GM18519 (cell line): ENCODE measurements around the gene S1PR1.

Experiments used
- ATAC-seq: cut with Tn5 transposase; IDR thresholded peaks from one replicate; pipeline ENCODE4 v1.9.1; 2021; ENCODE audit warnings: mild to moderate bottlenecking, moderate library complexity; ENCODE audit not compliant: unreplicated experiment, low FRiP score

The S1PR1 gene

DNA sequence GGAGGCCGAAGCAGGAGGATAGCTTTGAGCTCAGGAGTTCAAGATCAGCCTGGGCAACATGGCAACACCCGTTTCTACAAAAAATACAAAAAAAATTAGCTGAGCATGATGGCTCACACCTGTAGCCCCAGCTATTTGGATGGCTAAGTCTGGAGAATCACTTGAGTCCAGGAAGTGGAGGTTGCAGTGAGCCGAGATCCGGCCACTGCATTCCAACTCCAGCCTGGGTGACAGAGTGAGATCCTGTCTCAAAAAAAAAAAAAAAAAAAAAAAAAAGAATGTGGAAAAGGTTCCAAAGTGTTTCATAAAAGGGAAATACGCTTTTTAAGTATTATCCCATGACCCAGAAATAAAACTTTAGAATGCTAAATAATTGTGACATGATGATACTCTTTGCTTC, 8.0 kb downstream of the S1PR1 start:
- no peak for ATAC-seq

DNA sequence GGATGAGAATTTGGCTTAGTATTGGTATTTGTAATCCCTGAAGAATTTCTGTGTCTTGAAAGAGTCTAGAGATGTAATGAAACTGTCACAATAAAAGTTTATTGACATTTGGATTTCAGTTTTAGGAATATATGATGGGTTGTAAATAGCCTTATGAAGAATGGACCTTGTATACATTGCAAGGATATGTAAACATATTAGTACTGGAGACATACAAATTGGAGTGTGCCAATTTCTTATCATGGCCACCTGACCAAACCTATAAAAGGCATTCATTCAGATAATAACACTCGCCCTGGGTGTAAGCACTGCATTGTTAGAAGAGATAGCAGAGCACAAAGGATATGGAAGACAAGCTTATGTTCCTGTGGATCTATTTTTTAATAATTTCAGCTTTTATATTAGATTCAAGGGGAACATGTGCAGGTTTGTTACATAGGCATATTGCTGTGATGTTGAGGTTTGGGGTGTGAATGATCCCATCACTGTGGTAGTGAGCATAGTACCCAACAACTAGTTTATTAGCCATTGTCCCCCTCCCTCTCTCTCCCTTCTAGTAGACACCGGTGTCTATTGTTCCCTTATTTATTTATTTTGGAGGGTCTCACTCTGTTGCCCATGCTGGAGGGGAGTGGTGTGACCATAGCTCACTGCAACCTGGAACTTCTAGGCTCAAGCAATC, 8.6 kb downstream of the S1PR1 start:
- no peak for ATAC-seq

DNA sequence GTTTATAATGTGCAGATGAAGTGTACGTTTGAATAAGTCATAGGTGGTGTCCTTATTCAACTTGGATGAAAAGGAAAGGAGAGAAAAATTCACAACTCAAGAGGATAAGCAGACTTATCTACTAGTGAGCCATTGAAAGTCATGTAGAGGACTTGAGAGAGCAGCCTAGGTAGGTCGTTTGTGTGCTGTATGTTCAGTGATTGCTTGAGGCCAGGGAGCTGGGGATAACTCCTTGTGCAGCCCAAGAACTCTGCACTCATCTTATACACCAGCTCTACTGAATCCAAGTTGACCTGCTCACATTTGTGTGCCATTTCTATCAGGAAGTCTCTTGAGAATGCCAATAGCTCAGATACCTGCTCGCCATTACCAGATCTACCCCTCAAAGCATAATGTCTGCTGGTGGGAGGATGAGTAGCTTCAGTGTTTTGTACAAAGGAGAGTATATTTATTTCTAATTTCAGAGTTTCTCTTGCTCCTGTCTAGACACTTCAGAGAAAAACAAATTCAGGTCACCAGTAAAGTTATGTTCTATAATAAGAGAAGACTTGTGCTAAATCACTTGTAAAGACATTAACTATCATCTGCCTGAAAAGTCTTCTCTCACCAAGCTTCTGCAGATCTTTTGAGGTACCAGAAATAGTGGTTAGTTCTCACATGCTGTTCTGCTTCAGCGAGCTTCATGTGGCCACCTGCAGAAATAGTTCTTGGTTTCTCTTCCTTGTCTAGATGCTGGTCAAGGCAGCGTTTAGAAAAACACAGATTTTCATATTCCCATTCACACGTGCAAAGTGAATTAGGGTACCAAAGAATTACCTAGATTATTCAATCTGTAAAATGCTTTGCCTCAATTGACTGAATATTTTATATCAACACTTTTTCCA, 10.8 kb downstream of the S1PR1 start:
- peak; percentile 86 for ATAC-seq

DNA sequence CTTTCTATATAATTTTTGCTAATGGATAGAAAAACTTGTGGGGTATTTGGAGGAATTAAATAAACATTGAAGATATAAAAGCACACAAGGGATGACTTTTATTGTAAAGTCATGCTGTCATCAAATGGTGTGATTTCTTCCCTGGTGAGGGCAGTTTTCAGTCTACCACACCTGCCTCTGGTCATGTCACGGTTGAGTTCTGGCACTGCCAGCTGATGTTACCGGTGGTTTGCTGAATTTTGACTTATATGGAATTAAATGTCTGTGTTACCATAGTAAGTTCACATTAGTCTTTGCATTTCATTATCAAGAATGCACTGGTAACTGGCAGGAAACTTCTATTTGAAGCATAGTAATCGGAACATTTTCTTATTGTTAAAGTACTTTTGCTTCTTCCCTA, 13.4 kb downstream of the S1PR1 start:
- ATAC-seq: no peak

DNA sequence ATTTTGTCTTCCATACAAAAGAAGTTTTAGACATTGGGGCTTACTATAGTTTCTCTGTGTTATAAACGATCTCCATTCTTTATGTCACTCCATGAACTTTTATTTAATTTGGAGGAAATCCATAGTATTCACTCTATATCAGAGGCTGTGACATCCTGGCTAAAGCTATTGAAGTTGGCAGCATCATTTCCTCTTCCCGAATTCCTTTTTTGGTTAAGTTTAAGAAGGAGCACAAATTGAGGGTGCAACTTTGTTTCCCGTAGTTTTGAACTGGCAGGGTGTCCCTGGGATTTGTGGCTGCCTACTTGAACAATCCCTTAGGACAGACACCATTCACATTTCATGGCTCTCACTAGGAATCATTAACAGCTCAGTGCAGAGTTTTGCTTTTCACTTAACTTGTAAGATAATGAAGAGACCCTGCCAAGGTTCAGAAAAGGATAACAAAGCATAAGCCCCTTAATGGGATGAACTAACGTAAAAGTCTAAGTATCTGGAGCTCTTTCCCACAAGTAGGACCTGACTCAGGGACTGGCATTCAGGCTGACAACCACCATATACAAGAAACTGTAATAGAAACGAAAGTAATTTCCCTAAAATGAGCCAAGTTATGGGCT, 13.9 kb downstream of the S1PR1 start:
- no peak for ATAC-seq

DNA sequence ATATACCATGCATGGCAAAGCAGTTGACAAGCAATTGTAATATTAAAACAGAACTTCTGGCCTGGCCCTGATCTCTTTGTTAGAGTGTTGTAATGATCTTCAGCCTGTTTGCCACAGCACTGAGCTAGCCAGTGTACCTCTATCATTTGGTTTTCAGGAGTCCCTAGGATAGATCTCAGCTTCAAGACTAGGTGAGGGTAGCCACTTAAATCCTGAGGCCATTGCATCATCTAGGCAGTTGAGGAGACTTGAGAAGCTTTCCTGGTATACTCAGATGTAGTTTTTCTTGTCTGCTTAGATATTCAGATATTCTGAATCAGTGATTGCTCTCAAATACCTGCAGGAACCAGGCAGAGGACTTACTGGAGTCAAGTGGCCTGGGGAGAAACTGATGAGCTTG, 14.7 kb downstream of the S1PR1 start:
- ATAC-seq: no peak

DNA sequence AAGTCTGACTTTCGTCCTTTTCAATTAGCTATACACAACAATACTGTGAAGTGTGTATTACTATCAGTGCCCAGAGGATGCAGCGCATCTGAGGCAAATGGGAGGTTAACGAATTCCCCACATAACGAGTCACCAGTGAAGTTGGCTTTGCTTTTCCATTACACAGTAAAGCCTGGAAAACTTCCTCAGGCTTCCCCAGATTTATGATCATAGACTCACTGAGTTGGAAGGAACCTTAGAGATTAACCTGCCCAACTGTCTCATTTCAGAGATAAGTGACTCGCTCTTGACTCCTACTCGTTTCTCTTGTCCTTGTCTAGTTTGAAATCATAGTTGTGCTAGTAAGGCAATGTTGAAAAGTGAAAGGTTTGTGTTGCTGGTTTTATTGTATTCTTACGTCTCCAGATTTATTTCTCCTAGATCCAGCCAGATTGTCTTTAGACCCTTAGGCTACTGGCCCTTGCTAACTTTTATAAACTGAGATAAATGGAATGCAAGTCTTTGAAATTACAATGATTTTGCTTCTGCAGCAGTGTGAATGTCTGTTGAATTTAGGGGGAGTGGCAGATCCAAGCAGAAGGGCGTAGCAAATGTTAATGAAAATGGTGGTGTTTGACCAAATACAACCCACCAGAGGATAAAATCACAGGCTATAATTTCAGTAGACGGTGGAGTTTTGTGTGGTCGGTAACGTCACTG, 17.3 kb downstream of the S1PR1 start:
- ATAC-seq: no peak

DNA sequence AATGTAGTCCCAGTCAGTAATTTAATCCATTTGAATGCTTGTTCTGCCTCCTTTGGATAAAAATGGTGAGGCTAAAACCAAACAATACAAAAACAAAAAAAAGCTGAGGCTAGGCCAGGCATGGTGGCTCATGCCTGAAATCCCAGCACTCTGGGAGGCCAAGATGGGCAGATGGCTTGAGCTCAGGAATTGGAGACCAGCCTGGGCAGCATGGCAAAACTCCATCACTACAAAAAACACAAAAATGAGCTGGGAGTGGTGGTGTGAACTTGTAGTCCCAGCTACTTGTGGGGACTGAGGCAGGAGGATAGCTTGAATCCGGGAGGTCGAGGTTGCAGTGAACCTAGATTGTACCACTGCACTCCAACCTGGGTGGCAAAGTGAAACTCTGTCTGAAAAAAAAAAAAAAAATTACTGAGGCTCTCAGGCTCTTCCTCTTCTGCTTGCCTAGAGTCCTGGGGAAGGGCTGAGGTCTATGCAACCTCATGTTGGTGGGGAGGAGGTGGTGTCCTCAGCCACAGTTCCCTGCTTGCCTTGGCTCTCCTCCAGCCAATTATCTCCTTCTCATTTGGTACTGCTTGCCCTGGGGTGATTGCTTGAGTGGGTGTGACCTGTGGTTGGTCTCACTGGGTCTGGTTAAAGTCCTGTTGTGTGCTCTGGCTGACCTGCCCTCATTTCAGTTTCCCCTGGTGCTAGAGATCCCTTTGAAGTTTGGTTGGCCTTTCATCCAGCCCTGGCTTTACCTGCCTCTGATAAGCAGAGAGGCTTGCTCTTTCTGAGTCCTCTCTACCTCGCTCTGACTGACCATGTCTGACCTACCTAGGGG, 20.9 kb downstream of the S1PR1 start:
- peak; percentile 79 for ATAC-seq

DNA sequence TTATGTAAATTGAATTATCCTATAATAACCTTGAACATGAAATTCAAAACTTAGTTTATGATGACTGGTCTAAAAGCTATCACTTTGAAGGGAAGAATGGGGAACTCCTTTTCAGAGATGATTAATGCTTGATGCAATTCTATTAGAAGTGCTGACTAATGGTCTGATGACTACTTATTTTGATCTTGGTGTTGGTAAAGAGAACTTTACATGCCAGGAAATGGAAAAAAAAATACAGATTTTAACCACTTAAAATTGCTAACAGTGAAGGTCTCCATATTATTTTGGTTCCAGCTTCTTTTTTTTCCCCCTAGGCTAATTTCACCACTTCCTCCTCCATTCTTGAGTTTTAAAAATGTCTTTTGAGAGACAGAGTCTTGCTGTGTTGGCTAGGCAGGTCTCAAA, 22.9 kb downstream of the S1PR1 start:
- no peak for ATAC-seq

DNA sequence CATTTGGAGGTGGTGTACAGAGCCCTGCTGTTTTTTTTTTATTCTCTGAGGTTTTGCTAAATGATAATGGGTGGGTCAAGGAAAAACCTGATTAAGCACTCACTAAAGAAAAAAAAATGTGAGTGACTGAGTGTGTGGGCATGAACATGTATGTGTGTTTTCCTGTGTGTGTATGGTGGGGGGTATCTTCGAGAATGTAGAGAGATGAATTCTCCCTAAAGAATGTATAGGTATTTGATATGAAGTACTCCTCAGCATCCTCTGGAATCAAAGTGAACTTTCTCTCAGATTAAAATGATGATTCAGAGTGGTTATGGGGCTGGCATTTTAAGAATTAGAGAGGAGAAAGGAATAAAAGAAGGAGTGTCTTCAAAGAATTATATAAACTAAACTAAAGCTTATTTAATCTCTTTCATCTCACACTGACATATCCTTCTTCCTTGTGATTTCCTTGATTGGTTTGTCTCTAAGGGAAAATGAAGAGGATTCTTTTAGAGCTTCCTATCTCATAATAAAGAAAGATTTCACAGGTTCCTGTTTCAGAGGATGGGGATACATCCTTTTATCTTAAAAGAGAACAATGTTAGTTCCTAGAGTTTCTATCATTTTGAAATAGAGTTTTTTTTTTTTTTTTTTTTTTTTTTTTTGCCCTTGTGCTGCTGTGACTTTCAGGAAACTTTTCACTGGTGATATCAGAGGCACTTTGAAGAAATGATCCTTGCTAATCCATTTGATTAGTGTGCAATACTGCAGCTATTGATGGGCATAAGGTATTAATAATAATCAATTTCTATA, 23.9 kb downstream of the S1PR1 start:
- no peak for ATAC-seq

DNA sequence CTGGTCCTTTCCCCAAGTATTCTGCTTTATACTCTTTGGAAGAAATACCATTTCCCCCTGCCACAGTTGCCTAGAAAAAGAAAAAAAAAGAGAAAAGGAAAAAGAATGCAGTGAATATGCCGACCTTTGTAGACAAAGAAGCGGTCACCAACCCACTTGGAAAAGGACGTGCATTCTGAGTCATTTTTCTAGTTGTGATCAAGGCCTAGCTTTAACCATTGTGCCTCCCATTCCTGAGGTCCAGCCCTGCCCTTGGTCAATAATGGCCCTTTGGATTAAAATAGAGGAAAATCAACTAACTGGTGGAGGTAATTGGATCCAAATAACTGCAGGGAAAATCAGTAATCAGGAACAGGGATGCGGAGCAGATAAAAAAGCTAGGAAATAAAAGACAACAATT, 24.8 kb downstream of the S1PR1 start:
- no peak for ATAC-seq

DNA sequence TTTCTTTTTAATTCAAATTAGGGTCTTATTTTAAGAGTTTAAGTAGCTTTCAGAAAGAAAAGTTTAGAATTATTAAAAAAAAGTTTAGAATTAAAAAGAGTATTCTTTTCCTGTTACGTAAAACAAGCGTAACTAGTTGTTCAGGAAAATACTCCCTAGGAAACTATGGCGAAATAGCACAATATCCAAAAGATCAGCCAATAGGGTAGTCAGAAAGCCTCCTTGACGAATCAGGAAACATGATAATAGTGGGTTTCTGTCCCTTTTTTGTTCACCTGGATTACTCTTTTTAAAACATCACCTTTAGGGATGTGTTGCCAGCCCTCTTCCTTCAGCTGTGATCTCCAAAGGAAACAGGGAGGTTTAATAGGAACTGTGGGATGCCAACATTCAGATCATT, 25.2 kb downstream of the S1PR1 start:
- ATAC-seq: no peak

DNA sequence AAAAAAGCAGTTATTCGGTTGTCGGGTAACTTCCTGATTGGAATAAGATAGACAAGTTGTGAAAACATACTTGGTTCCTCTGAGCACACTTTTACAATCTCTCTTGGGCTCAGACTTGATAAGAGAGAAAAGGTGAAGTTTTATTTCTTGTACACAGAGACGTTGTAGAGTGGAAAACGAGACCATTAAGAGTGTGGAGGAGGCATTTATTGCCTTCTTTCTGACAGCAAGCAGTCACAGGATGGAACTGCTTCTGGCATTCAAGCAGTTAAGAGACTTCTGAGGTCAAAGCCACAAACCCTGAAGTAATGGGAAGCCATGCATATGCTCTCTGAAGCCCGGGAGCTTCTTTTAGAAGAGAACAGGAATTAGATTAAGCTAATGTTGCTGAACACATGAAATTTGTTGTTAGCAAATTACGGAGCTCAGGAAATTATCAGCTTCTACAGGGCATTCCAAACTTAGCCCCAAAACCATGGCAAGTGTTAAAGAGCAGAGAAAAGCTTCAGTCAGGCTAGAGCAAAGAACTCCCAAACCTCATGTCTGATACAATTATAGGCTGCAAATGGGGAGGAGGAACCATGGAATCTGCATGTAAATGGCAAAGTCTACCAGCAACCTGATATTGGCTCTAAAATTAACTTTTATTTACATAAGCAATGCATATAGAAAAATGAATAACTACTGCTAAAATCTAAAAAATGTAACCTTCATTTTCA, 26.0 kb downstream of the S1PR1 start:
- peak; percentile 36 for ATAC-seq

DNA sequence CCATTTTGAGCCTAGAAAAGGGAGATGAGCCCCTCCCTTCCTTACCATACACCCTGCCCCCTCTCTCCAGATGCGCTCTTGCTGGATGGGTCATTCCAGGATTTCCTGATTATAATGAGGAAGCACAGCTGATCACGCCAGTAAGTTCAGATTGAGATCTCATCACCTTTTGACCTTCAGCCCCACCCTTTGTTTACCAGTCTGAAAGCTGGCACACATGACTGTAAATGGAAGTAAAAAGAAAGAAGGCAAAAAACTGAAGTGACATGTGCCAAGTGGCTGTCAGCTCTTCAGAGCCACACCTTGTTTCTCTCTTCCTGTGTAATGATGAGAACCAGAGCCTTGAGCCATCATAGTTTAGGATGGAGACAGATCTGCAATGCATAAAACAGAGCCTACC, 27.9 kb downstream of the S1PR1 start:
- ATAC-seq: no peak

DNA sequence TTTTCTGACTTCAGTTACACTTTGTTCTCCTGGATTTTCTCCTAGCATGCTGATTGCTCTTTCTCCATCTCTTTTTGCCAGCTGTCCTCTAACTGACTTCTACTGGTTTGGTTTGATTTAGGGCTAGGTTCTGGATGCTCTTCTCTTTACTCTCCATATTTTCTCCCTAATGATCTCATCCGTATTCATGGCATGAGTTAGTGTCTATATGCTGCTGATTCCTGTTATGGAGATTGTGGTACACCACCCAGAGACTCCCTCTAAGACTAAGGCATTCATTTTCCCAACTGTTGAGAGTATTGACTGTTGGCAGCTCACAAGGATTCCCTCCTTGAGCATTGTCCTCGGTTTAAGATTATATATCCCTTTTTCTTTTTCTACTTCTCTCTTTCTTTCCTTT, 28.9 kb downstream of the S1PR1 start:
- no peak for ATAC-seq

DNA sequence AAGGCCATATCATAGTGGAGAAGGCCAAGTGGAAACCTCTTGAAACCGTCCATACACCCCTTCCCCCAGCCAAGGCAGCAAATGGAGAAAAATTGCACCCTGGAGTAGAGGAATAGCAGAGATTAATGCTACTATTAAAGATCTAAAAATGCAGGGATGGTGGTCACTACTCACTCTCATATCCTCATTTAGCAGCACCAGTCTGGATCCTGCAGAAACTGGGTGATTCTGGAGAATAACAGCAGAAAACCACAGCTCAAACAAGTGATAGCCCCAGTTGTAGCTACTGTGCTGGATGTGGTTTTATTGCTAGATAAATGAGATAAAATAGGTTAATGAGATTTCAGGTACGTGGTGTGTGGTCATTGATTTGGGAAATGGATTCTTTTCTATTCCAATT, 30.3 kb downstream of the S1PR1 start:
- ATAC-seq: no peak

DNA sequence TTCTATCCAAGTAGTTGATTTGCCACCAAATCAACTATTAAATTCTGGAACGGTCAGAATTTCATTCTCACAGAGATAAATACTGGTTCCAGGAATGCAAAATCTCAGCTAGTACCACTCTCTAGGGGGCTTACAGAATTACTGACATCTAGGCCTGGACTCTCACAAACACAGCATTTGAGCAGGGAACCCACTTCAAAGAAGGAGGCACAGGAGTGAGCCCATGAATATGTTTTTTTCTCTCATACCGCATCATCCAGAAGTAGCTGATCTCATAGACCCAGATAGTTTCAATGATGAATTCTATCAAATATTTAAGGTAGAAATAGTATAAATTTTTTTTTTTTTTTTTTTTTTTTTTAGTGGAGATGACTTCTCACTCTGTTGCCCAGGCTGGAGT, 32.1 kb downstream of the S1PR1 start:
- ATAC-seq: no peak

DNA sequence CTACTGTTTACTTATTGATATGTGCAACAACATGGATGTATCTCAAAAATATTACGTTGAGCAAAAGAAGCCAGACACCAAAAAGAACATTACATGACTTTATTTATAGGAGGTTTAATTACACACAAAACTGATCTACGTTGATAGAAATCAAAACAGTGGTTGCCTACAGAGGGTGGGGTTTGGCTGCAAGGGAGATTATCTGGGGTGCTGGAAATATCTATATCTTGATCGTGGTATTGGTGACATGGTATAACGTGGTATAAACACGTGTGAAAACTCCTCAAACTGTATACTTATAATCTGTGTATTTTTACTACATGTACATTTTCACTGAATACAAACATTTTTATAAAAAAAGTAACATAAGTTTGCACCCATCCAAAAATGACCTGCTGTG, 38.9 kb downstream of the S1PR1 start:
- ATAC-seq: no peak

DNA sequence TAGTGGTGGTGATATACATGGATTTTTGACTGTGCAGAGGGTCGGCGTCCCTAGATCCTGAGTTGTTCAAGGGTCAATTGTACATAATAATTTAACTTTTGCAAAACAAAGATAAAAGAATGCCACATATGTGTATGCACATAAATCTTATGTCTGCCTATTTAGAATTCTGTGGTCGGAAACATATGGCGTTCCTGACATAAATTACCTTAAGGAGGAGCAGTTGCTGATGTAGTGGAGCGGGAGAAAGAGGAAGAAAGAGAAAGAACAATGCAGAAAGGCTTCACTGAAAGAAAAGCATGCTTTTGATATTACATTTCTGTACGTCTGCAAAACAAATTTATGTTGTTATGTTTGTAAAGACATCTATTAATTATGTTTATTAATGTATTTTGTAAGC, 40.0 kb downstream of the S1PR1 start:
- ATAC-seq: no peak
